ENCODE data around the gene FHIP2A. TPM values are rescaled to one million over a fixed set of nuclear protein-coding genes. Genes with fewer than 3 reads are reported as not detected.
"Not testable (repeated sequence)": the region's sequence is repeated elsewhere in the genome, so short reads cannot be mapped to it uniquely, and the experiment has no call there.

Gene FHIP2A
- total RNA-seq, 1 donor from 2014 or later = 30.7 TPM

DNA sequence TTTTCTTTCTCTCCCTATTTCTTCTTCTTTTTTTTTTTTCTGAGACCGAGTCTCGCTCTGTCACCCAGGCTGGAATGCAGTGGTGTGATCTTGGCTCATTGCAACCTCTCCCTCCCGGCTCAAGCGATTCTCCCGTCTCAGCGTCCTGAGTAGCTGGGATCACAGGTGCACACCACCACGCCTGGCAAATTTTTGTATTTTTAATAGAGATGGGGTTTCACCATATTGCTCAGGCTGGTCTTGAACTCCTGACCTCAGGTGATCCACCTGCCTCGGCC is 35.6 kb downstream of the FHIP2A start:
- DNase-seq = not testable (repeated sequence)

DNA sequence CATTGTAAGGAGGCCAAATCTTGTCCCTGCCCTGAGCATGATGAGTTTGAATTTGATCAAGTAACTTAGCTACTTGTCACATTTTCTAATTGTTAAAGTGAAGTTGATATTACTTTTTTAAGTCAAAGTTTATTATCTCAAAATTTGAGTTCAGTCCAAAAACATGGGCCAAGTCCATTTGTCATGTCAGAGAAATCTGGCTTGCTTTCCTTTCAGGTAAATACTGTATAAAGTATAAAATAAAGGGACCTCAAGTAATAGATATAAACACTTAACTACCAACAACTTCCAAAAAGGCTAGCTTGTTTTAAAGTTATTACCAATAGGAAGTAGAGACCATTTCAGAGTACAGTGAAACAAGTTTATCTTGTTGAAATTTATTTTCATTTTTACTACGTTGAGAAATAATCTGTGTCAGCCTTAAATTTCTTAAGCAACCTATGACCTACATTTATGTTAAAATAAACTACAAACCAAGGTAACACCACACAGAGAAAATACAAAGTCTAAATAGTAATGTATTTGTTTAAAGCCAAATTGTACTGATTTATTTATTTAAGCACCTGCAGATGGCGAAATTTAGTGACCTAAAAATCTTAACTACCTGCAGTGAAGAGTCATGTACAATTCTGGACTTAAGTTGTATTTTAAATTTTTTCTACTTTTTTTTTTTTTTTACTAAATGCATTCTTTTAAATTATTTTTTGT is 36.5 kb downstream of the FHIP2A start:
- DNase-seq = no peak

DNA sequence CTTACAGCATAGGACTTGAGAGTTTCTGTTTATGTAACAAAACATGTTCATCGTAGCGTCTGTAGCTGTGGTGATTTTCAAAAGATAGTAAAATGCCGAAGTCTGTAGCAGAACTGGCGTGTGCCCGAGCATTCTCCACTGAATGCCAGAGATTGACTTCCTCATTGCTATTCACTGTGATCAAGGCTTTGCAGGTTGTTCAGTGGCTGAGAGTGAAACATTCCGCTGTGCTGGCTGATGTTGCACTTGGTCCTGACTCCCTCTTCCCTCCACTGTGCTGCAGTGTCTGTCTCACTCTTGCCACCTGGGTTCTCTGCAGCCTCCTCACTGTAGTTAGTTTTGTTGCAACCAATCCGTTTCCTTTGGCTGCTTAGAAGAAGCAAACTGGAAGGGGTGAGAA is 37.6 kb downstream of the FHIP2A start:
- DNase-seq = no peak

DNA sequence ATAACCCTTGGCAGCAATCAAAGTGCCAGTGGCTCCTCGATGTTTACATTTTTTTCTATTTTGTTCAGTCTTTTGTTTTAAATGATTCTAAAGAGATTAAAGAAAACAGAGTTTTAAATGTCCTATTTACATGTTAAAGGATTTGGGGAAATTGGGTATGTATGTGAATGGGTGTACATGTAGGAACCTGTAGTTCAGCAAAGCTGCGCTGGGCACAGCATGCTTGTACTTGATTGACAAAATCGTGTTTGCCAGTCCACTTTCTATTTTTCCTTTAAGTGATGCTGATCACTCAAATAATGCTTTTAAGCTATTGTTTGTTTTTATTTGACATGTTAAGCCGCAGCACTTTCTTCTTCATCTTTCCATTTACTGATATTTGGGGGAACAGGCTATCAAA is 40.9 kb downstream of the FHIP2A start:
- DNase-seq = no peak

DNA sequence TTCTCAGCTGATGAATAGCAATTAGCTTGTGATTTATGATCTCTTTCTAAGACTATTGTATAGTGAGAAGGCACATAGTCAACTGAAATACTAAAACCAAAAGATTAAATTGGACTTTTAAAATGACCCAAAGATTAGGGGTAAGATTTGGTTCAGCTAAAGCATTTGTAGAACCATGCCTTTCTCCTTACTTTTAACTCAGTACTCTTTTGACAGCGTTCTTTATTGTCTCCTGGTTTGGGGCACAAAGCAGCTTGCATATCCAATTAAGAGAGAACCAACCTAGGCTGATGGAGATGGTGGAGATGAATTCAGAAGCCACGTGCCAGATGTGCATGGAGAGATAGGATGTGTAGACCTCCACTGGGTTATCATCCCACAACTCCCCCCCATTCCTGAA is 45.8 kb downstream of the FHIP2A start:
- DNase-seq = no peak

- DNase-seq = no peak
These were observed 47.4 kb downstream of the FHIP2A start for GRCh38 chr10:114868870-114869519.

DNA sequence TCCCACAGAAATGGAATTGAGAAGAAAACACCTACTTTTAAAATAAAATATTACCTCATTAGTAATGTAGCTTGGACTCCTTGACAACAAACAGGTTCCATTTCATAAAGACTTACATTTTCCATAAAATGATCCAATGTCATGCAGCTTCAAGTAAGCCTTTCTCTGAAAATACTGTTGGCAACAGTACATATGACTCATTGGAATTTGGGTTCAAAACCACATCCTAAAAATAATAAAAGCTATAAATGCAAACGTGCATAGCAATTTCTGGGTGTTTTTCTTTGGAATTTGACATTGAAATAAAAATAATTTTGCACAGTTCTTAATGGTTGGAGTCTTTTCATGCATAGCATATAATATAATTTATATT is 47.9 kb downstream of the FHIP2A start:
- peak; percentile 62 for DNase-seq

GRCh38 chr10:114870486-114870885 is 48.9 kb downstream of the FHIP2A start:
- DNase-seq = peak; percentile 45

DNA sequence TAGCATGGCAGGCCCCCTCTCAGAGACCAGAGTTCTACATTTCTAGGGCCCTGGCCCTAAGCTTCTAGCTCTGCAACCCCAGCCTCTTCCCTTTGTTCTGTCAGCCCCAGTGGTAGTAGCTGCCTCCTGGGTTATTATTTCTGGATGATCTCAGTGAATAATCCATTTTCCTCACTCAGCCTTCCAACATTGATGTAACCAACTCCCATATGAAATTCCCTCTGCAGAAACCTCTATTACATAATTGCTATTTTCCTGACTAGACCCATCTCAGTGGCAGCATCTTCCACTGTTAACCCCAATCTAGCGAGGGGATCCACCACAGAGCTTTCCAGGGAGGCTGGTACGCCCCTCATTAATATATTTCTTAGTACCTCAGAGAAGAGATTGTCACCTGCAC is 49.8 kb downstream of the FHIP2A start:
- no peak for DNase-seq

Other genes with a start within 250 kb of the FHIP2A start
- 70.6 TPM for gene ABLIM1, start 163.5 kb upstream of the FHIP2A start, total RNA-seq
- 34.6 TPM for gene TRUB1, start 116.4 kb downstream of the FHIP2A start, total RNA-seq

Measured in tongue (tissue), 2 donors.